ENCODE measurements around the gene NANOS1.

- TF ChIP-seq CTCF (IDR thresholded peaks at IDR 0.05) (no peak), POLR2A (IDR thresholded peaks at IDR 0.05) (no peak)
Observed at GRCh38 chr10:118986815-118987790, 42.4 kb upstream of the NANOS1 start.
